HG02642 (cell line): ENCODE results near the gene OCLN.
"Not testable (repeated sequence)": the region's sequence is repeated elsewhere in the genome, so short reads cannot be mapped to it uniquely, and the experiment has no call there.

Experiments
- ATAC-seq: cut with Tn5 transposase; IDR thresholded peaks from one replicate; pipeline ENCODE4 v1.9.1; 2021; ENCODE audit warnings: mild to moderate bottlenecking; ENCODE audit not compliant: unreplicated experiment, poor library complexity

OCLN gene

DNA sequence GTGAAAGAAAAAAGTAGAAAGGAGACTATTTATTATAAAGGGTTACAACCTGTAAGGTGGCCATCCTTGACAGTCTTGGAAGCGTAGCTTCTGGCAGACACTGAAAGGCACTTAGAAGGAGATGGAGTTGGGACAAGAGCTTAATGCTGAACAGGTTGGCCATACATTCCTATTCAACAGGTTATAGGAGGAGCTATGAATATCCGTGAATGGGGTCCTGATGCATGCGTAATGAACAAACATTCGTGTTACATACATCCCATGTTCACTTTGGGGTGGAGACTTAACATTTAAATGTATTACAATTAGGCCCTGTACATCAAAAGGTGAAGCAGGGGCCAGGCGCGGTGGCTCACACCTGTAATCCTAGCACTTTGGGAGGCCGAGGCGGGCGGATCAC is 34.1 kb downstream of the OCLN start:
- ATAC-seq: no peak

GRCh38 chr5:69527128-69527770 is 34.7 kb downstream of the OCLN start:
- no peak for ATAC-seq

DNA sequence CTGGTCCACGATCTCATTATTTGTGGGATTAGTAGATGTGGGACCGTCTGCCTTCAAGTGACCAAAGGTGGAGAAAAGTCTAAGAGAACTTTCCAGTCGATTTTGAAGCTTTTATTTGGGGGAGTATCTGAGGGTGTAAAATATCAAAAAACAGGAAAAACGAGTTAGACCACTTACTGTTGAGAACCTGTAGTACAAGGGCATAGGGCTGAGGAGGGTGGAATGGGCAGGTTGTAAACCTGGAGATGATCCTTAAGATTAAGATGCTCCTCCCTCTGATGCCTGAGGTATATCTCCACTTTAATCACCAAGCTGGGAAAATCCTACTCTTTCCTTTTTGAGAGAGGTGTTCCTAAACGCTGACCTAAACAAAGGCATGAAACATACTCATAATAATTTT is 35.4 kb downstream of the OCLN start:
- ATAC-seq: no peak

- ATAC-seq: no peak
Measured at GRCh38 chr5:69528609-69529008, 36.0 kb downstream of the OCLN start.

DNA sequence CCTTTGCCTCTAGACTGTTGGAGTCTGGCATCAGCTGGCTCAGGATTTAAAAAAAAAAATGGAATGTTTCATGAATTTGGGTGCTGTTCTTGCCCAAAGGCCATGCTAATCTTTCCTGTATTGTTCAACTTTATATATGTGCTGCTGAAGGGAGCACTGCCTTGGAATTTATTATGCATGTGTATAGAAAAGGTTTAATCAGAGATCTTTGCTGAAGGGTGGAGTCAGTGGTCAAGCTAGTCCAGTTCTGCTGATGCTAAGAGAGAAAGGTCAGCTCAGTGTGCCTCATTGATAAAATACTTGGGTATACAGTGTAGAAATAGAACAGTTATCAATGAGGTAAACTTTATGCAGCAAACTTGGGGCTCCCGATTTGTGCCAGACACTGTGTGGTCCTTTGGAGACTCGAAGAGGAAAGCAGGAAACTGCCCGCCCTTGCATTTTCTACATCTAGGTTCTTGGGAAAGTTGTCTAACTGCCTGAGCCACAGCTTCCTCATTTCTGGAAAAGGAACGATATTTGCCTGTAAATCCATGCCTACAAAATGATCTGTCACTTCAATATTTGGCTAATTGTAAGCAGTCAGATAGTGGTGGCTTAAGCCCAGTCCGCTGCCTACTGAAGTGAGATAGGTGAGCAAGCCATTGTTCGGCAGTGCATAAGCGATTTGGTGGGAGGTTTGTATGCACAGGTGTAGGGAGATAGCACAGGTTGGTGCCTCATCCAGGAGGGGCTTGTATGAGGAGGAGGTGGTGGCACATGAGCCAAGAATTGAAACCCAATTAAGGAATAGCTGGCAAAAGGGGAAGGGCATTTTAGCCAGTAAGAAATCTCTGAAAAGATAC is 38.2 kb downstream of the OCLN start:
- ATAC-seq: no peak

GRCh38 chr5:69531406-69531801 is 38.8 kb downstream of the OCLN start:
- ATAC-seq: no peak

- not testable (repeated sequence) for ATAC-seq
Measured at GRCh38 chr5:69537911-69538310, 45.3 kb downstream of the OCLN start.

GRCh38 chr5:69538735-69539134 is 46.1 kb downstream of the OCLN start:
- not testable (repeated sequence) for ATAC-seq

- ATAC-seq: not testable (repeated sequence)
Measured at GRCh38 chr5:69541347-69541746, 48.8 kb downstream of the OCLN start.

GRCh38 chr5:69542838-69543618 is 50.4 kb downstream of the OCLN start:
- not testable (repeated sequence) for ATAC-seq

DNA sequence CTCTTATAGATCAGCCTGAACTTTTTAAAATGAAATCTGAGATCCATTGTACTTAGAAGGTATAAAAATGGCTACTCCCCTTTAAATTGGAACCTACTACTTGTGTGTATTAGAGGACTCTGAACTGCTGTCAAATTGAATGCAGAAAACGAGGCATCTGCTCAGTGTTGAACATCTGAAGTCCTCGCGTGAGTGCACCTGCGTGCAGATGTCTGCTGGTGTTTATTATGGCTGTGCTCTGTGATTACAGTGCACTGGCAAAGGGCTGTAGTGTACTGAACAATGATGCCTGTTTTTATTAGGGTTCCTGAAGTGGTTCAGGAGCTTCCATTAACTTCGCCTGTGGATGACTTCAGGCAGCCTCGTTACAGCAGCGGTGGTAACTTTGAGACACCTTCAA is 52.0 kb downstream of the OCLN start:
- ATAC-seq: not testable (repeated sequence)

DNA sequence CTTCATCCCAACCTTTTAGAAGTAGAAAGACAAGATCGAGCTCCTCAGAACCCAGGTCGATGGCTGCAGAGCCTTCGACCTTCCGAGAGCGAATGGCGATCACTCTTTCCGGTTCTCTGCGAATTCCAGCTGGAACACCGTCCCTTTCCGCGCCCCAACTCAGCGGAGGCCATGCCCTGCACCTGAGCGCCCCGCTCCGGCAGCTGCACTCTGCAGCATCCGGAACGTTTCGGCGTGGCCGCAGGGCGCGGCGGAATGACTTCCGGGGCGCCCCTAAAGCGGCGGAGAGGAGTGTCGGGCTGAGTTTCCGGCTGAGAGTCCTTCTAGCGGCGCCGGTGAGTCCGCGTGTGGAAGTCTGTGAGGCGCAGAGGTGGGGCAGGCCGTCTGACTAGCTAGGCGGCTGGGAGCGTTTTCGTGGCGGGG is 67.3 kb downstream of the OCLN start, which contains the start of gene GTF2H2C:
TSS of gene GTF2H2C (plus strand) at position 284 of the 423 bp plus-strand sequence. CDS start 4,942 bp downstream, outside the sequence.
- peak; percentile 98 for ATAC-seq

GRCh38 chr5:69560587-69561431 is 68.2 kb downstream of the OCLN start:
- ATAC-seq: not testable (repeated sequence)

- not testable (repeated sequence) for ATAC-seq
Measured at GRCh38 chr5:69566172-69566571, 73.6 kb downstream of the OCLN start.

GRCh38 chr5:69568072-69568471 is 75.5 kb downstream of the OCLN start:
- not testable (repeated sequence) for ATAC-seq

DNA sequence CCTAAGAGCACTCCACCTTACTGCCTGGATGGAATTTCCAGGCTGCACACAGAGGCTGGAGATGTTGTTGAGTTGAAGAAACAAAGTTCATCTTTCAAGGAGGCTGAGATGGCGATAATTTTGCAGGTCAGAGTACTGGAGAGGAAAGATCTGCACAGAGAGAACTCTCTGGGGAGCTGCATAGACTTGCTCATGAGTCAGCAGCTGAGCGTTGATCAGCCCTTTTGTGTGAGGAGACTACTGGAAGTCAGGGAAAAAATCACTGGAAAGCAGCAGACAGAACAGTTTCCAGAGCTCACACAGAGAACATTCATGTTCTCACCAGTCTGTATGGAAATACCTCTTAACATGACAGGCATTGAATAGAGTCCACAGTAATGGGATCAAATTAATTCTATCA is 90.8 kb downstream of the OCLN start:
- ATAC-seq: not testable (repeated sequence)

DNA sequence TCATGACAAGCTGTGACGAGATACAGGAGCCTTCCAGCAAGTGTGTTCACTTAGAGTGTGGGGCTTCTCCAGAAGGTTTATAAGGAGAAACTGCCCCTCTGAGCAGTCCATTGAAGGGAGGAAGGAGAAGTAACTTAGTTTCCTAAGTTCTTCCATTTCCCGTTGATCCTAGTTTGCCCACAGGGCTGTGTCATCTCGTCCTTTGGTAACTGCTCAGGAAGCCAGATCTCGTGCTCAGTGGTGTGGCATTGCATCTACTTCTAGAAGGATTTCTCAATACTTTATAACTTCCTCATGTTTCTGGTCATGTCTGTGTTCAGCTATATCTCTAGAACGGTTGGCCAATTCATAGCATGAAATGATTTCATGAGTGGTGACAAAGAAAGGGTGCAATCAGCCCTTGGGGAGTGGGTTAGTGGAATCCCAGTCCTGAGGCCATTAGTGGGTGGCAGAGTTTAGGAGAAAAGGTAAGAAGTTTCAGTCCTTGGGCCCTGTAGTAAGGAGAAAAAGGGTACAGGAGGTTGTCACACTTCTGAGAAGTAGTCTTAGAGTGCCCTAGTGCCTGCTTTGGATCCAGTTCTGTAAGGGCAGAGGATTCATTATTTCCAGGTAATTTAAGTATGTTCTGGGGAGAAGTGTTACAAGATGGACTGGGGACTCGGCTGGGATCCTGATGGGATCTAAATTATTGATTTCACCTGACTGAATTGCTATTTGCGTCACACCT is 103.7 kb downstream of the OCLN start:
- ATAC-seq: not testable (repeated sequence)

DNA sequence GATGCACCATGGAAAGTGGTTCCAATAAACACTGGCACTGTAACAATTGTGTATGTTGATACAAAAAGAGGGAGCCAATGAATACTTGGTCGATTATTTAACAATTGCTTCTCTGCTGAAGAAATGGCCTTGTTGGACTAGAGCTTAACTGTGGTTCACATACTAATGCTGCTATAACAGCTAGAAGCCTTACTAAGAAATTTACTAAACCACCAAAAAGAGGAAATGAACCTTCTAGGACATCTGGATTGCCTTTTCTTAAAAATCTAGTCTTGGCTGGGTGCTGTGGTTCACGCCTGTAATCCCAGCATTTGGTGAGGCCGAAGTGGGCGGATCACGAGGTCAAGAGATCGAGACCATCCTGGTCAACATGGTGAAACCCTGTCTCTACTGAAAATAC is 109.4 kb downstream of the OCLN start:
- peak; percentile 78 for ATAC-seq

GRCh38 chr5:69606839-69607238 is 114.2 kb downstream of the OCLN start:
- ATAC-seq: not testable (repeated sequence)
